Lower leg skin (tissue), 4 donors: ENCODE measurements around the gene MFSD8. TPM values are rescaled to one million over a fixed set of nuclear protein-coding genes. Genes with fewer than 3 reads are reported as not detected.
"Not testable (repeated sequence)": the region's sequence is repeated elsewhere in the genome, so short reads cannot be mapped to it uniquely, and the experiment has no call there.

Experiments
- DNase-seq, 2 donors: peaks; one replicate each; pipeline ENCODE4 v3.0.0-alpha.2; 2019; ENCODE audit warnings: low spot score in 2 of 2
- H3K4me3 ChIP-seq: fragments of 200-600 bp; sonication (generic); 2 replicates; pipeline ENCODE4 v1.5.1; 2017; ENCODE audit warnings: mild to moderate bottlenecking, low read depth; ENCODE audit not compliant: poor library complexity, severe bottlenecking
- POLR2A ChIP-seq, 2 donors: fragments of 450-650 bp; IDR thresholded peaks; one replicate each; pipeline ENCODE4 v1.6.1; 2016 to 2017; ENCODE audit warnings: antibody characterized with exemption in 2 of 2, mild to moderate bottlenecking in 1 of 2, moderate library complexity in 1 of 2
- WGBS, 2 donors: methylation state at CpG; one replicate each; pipeline ENCODE4 v1.1.5; 2018; 5-methylcytosine and 5-hydroxymethylcytosine counted together
- intact Hi-C: fragments of 100-400 bp; cut with DNase I; formaldehyde crosslinking; loops from one replicate; pipeline ENCODE4 v1.15.0; 2023; ENCODE audit warnings: low total_unique reads
- total RNA-seq, 4 donors: library from RNA; depleted of rRNA; stranded (reverse); fragments of >200 nt; gene quantifications; one replicate each; pipeline ENCODE4 v1.1.0, GENCODE V29; 2016
- TF ChIP-seq, protein P1 (sequence below), 3 donors: fragments of 450-650 bp; IDR thresholded peaks; one replicate each; pipeline ENCODE4 v1.5.1; 2016; ENCODE audit warnings: antibody characterized with exemption in 3 of 3, mild to moderate bottlenecking in 3 of 3, moderate library complexity in 2 of 3

Gene MFSD8
- total RNA-seq, 4 donors from 2014 or later = 21.9 to 214 (median 26.8) TPM

DNA sequence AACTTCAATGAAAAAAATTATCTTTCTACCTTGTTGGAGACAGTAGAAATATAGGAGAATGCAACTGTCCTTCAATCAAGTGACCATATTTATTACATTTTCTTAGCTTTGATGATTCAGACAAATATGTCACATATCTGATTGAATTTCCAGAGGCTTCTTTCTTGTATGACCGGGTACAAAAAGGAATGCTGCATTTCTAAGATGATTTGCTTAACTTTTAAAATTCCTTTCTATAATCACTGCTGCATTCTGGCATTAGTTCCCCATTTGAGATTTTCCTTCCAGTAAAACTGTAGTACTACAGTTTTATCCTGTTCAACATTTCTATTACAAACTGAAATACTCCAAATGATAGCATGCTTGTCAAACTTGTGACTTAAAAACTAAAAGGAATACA is 5.2 kb downstream of the MFSD8 start:
- no peak for DNase-seq
- no peak overlapping the region for H3K4me3 ChIP-seq
- 73 to 74% methylated on average over 1 of the region's 1 CpG for WGBS, 2 donors
- intact Hi-C loops = no loop called here
- TF ChIP-seq, protein P1, sequence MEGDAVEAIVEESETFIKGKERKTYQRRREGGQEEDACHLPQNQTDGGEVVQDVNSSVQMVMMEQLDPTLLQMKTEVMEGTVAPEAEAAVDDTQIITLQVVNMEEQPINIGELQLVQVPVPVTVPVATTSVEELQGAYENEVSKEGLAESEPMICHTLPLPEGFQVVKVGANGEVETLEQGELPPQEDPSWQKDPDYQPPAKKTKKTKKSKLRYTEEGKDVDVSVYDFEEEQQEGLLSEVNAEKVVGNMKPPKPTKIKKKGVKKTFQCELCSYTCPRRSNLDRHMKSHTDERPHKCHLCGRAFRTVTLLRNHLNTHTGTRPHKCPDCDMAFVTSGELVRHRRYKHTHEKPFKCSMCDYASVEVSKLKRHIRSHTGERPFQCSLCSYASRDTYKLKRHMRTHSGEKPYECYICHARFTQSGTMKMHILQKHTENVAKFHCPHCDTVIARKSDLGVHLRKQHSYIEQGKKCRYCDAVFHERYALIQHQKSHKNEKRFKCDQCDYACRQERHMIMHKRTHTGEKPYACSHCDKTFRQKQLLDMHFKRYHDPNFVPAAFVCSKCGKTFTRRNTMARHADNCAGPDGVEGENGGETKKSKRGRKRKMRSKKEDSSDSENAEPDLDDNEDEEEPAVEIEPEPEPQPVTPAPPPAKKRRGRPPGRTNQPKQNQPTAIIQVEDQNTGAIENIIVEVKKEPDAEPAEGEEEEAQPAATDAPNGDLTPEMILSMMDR (IDR thresholded peaks at IDR 0.05) = no peak
- no peak for TF ChIP-seq POLR2A (IDR thresholded peaks at IDR 0.05)

DNA sequence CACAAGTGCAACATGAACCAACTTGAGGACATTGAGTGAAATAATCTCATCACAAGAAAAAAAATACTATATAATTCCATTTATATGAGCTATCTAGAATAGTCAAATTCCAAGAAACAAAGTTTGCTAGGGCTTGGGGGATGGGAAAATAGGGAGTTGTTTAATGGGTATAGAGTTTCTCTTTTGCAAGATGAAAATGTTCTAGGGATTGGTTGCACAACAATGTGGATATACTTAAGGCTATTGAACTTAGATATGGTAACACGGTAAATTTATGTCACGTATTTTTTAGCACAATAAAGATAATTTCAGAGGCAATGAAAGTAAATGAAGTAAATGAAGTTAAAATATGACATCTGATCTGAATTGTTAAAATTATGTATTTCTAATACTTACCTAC is 7.9 kb downstream of the MFSD8 start:
- H3K4me3 ChIP-seq = no peak overlapping the region
- WGBS, 2 donors = 94 to 96% methylated on average over 2 of the region's 2 CpGs
- intact Hi-C loops = no loop called here
- DNase-seq = no peak
- TF ChIP-seq POLR2A (IDR thresholded peaks at IDR 0.05) = no peak
- TF ChIP-seq, protein P1 (IDR thresholded peaks at IDR 0.05) = no peak

DNA sequence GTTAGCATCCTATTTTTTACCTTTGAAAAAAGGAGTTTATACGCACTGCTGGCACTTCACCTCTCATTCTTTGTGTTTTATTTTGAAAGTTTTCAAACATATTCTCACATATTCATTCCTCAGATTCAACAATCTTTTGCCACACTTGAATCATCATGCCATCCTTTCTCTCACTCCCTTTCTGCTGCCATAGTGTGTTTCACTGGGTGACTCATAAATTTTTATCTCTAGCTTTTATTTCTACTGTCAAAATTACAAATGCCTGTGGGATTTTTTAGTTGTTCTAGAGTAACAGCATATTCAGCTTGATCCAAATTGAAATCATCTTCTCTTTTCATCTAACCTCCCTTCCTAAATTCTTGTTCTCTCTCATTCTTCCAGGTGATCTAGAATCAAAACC is 28.0 kb downstream of the MFSD8 start:
- WGBS, 2 donors = 97% methylated on average over 1 of the region's 1 CpG
- intact Hi-C loops = no loop called here
- no peak for TF ChIP-seq POLR2A (IDR thresholded peaks at IDR 0.05)
- TF ChIP-seq, protein P1 (IDR thresholded peaks at IDR 0.05) = no peak
- H3K4me3 ChIP-seq = no peak overlapping the region
- DNase-seq = no peak

DNA sequence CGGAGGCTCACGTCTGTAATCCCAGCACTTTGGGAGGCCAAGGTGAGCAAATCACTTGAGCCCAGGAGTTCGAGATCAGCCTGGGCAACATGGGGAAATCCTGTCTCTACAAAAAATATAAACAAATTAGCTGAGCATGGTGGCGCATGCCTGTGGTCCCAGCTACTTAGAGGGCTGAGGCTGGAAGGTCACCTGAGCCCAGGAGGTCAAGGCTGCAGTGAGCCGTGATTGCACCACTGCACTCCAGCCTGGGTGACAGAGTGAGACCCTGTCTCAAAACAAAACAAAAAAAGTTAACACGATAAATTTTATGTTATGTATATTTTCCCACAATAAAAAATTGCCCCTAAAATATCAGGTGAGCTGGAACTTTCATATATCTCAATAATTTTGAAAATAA is 33.1 kb downstream of the MFSD8 start:
- H3K4me3 ChIP-seq, DNase-seq, intact Hi-C loops: not testable (repeated sequence)
- WGBS, 2 donors = 93 to 96% methylated on average over 6 of the region's 6 CpGs

DNA sequence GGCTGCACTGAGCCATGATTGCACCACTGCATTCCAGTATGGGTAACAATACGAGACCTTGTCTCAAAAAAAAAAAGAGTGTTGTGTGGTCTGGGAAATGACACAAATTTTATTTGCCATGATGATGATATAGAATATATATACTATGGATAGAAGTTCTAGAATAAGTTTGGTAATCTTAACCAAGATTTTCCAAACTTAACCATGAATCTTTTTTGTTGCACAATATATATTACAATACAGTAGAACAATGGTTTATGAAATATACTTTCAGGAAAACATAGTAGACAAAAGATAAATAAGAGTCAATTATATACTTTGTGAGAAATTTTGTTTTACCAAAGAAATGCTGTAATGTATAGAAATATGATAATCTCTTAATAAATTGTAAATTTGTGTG is 34.8 kb downstream of the MFSD8 start:
- H3K4me3 ChIP-seq = no peak overlapping the region
- WGBS, 2 donors = 91 to 92% methylated on average over 1 of the region's 1 CpG
- intact Hi-C loops = no loop called here
- TF ChIP-seq, protein P1 (IDR thresholded peaks at IDR 0.05) = no peak
- no peak for TF ChIP-seq POLR2A (IDR thresholded peaks at IDR 0.05)
- DNase-seq = no peak

DNA sequence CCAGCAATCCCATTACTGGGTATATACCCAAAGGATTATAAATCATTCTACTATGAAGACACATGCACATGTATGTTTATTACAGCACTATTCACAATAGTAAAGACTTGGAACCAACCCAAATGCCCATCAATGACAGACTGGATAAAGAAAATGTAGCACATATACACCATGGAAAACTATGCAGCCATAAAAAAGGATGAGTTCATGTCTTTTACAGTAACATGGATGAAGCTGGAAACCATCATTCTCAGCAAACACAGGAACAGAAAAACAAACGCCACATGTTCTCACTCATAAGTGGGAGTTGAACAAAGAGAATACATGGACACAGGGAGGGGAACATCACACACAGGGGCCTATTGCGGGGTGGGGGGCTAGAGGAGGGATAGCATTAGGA is 39.3 kb downstream of the MFSD8 start:
- 95 to 100% methylated on average over 2 of the region's 2 CpGs for WGBS, 2 donors
- DNase-seq, H3K4me3 ChIP-seq, intact Hi-C loops: not testable (repeated sequence)

DNA sequence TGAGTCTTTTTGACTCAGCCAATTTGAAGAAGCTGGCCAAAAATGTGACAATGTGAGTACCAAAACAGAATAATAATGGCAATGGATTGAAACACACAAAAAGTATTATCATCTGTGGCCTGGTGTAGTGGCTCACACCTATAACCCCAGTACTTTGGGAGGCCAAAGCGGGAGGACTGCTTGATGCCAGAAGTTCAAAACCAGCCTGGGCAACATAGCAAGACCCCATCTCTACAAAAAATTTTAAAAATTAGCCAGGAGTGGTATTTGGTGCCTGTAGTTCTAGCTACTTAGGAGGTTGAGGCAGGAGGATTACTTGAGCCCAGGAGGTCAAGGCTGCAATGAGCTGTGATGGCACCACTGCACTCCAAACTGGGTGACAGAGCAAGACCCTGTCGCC is 42.7 kb downstream of the MFSD8 start:
- 96 to 100% methylated on average over 2 of the region's 2 CpGs for WGBS, 2 donors
- no peak overlapping the region for H3K4me3 ChIP-seq
- intact Hi-C loops = no loop called here
- TF ChIP-seq, protein P1 (IDR thresholded peaks at IDR 0.05) = no peak
- TF ChIP-seq POLR2A (IDR thresholded peaks at IDR 0.05) = no peak
- no peak for DNase-seq
